ENCODE measurements around the gene FANCB.
A peak's percentile ranks its signal among the peaks of the same experiment; 100 is the strongest.

FANCB gene

GRCh38 chrX:14872851-14873675, at the start of gene FANCB, which contains the start of gene MOSPD2:
Gene FANCB, minus strand, starts transcription at chrX:14873069. Its CDS starts 7,559 bp downstream, at chrX:14865510.
Gene MOSPD2, plus strand, starts transcription at chrX:14873421. Its CDS starts 108 bp downstream, at chrX:14873529.
- Mint-ChIP-seq H3K4me1 (ENCODE audit: low read depth) (peaks cover 13% of the 10 kb centered on the region), H3K36me3 (ENCODE audit: low read depth) (peaks cover 6% of the 10 kb centered on the region), H3K27me3 (no peaks in the 10 kb centered on the region), H3K27ac (peak within 1 kb of the TSS; percentile 86), H3K4me3 (peak within 1 kb of the TSS; percentile 83), H3K9me3 (no peaks in the 10 kb centered on the region)
- intact Hi-C loops (cut with micrococcal nuclease), result no loop called here

- H3K4me3 Mint-ChIP-seq, result no peak overlapping the region
- H3K4me1 Mint-ChIP-seq (ENCODE audit: low read depth), result no peaks in the 10 kb centered on the region
- H3K27me3 Mint-ChIP-seq, result no peaks in the 10 kb centered on the region
- peaks cover 36% of the 10 kb centered on the region for H3K36me3 Mint-ChIP-seq (ENCODE audit: low read depth)
- no peaks in the 10 kb centered on the region for H3K9me3 Mint-ChIP-seq
- intact Hi-C loops (cut with micrococcal nuclease), result no loop called here
- H3K27ac Mint-ChIP-seq, result no peak overlapping the region
Observed at GRCh38 chrX:14922437-14922836, 49.6 kb upstream of the FANCB start.

GRCh38 chrX:14920196-14920595, 47.3 kb upstream of the FANCB start:
- Mint-ChIP-seq H3K27ac (no peak overlapping the region), H3K36me3 (ENCODE audit: low read depth) (peaks cover 54% of the 10 kb centered on the region), H3K27me3 (no peaks in the 10 kb centered on the region)

GRCh38 chrX:14919407-14919806, 46.5 kb upstream of the FANCB start:
- H3K27me3 Mint-ChIP-seq, result no peaks in the 10 kb centered on the region
- H3K36me3 Mint-ChIP-seq (ENCODE audit: low read depth), result peaks cover 54% of the 10 kb centered on the region
- no peaks in the 10 kb centered on the region for H3K9me3 Mint-ChIP-seq
- H3K27ac Mint-ChIP-seq, result no peak overlapping the region
- no peak overlapping the region for H3K4me3 Mint-ChIP-seq
- H3K4me1 Mint-ChIP-seq (ENCODE audit: low read depth), result no peaks in the 10 kb centered on the region
- intact Hi-C loops (cut with micrococcal nuclease), result no loop called here

More at GRCh38 chrX:14920196-14920595, 47.3 kb upstream of the FANCB start:
- intact Hi-C loops (cut with micrococcal nuclease), result no loop called here
- no peaks in the 10 kb centered on the region for H3K9me3 Mint-ChIP-seq
- H3K4me1 Mint-ChIP-seq (ENCODE audit: low read depth), result no peaks in the 10 kb centered on the region
- H3K4me3 Mint-ChIP-seq, result no peak overlapping the region

GRCh38 chrX:14916017-14916674, 43.3 kb upstream of the FANCB start:
- H3K4me3 Mint-ChIP-seq, result no peak overlapping the region
- H3K36me3 Mint-ChIP-seq (ENCODE audit: low read depth), result peaks cover 60% of the 10 kb centered on the region
- H3K27me3 Mint-ChIP-seq, result no peaks in the 10 kb centered on the region
- no peaks in the 10 kb centered on the region for H3K9me3 Mint-ChIP-seq
- no peak overlapping the region for H3K27ac Mint-ChIP-seq
- no peaks in the 10 kb centered on the region for H3K4me1 Mint-ChIP-seq (ENCODE audit: low read depth)
- intact Hi-C loops (cut with micrococcal nuclease), result no loop called here

GRCh38 chrX:14915596-14915995, 42.7 kb upstream of the FANCB start:
- Mint-ChIP-seq H3K27ac (no peak overlapping the region), H3K4me3 (no peak overlapping the region), H3K9me3 (no peaks in the 10 kb centered on the region), H3K36me3 (ENCODE audit: low read depth) (peaks cover 60% of the 10 kb centered on the region), H3K27me3 (no peaks in the 10 kb centered on the region), H3K4me1 (ENCODE audit: low read depth) (no peaks in the 10 kb centered on the region)
- intact Hi-C loops (cut with micrococcal nuclease), result no loop called here

GRCh38 chrX:14913241-14913640, 40.4 kb upstream of the FANCB start:
- intact Hi-C loops (cut with micrococcal nuclease), result no loop called here
- Mint-ChIP-seq H3K9me3 (no peaks in the 10 kb centered on the region), H3K4me3 (no peak overlapping the region), H3K4me1 (ENCODE audit: low read depth) (no peaks in the 10 kb centered on the region), H3K27me3 (no peaks in the 10 kb centered on the region), H3K36me3 (ENCODE audit: low read depth) (peaks cover 64% of the 10 kb centered on the region), H3K27ac (no peak overlapping the region)

GRCh38 chrX:14903891-14904290, 31.0 kb upstream of the FANCB start:
- Mint-ChIP-seq H3K27ac (no peak overlapping the region), H3K27me3 (no peaks in the 10 kb centered on the region), H3K4me1 (ENCODE audit: low read depth) (no peaks in the 10 kb centered on the region), H3K9me3 (no peaks in the 10 kb centered on the region), H3K4me3 (no peak overlapping the region), H3K36me3 (ENCODE audit: low read depth) (peaks cover 35% of the 10 kb centered on the region)
- intact Hi-C loops (cut with micrococcal nuclease), result no loop called here

- intact Hi-C loops (cut with micrococcal nuclease), result no loop called here
- Mint-ChIP-seq H3K36me3 (ENCODE audit: low read depth) (peaks cover 27% of the 10 kb centered on the region), H3K27me3 (no peaks in the 10 kb centered on the region), H3K4me1 (ENCODE audit: low read depth) (no peaks in the 10 kb centered on the region), H3K27ac (no peak overlapping the region), H3K4me3 (no peak overlapping the region), H3K9me3 (no peaks in the 10 kb centered on the region)
Observed at GRCh38 chrX:14902537-14902936, 29.7 kb upstream of the FANCB start.

GRCh38 chrX:14899607-14900006, 26.7 kb upstream of the FANCB start:
- H3K27me3 Mint-ChIP-seq, result no peaks in the 10 kb centered on the region

GRCh38 chrX:14897042-14897441, 24.2 kb upstream of the FANCB start:
- Mint-ChIP-seq H3K9me3 (no peaks in the 10 kb centered on the region), H3K27me3 (no peaks in the 10 kb centered on the region), H3K4me3 (no peak overlapping the region), H3K27ac (no peak overlapping the region), H3K4me1 (ENCODE audit: low read depth) (peaks cover 7% of the 10 kb centered on the region), H3K36me3 (ENCODE audit: low read depth) (peaks cover 27% of the 10 kb centered on the region)
- intact Hi-C loops (cut with micrococcal nuclease), result no loop called here

More at GRCh38 chrX:14899607-14900006, 26.7 kb upstream of the FANCB start:
- Mint-ChIP-seq H3K27ac (no peak overlapping the region), H3K4me3 (no peak overlapping the region), H3K9me3 (no peaks in the 10 kb centered on the region), H3K36me3 (ENCODE audit: low read depth) (peaks cover 39% of the 10 kb centered on the region), H3K4me1 (ENCODE audit: low read depth) (peaks cover 7% of the 10 kb centered on the region)
- intact Hi-C loops (cut with micrococcal nuclease), result no loop called here

- no peaks in the 10 kb centered on the region for H3K27me3 Mint-ChIP-seq
- intact Hi-C loops (cut with micrococcal nuclease), result no loop called here
Observed at GRCh38 chrX:14896273-14896672, 23.4 kb upstream of the FANCB start.

GRCh38 chrX:14886252-14886651, 13.4 kb upstream of the FANCB start:
- Mint-ChIP-seq H3K27ac (peak overlapping the region; percentile 66), H3K36me3 (ENCODE audit: low read depth) (peaks cover 8% of the 10 kb centered on the region), H3K9me3 (no peaks in the 10 kb centered on the region), H3K27me3 (no peaks in the 10 kb centered on the region), H3K4me3 (no peak overlapping the region), H3K4me1 (ENCODE audit: low read depth) (peaks cover 21% of the 10 kb centered on the region)
- intact Hi-C loops (cut with micrococcal nuclease), result no loop called here

More at GRCh38 chrX:14896273-14896672, 23.4 kb upstream of the FANCB start:
- Mint-ChIP-seq H3K36me3 (ENCODE audit: low read depth) (peaks cover 29% of the 10 kb centered on the region), H3K4me1 (ENCODE audit: low read depth) (peaks cover 7% of the 10 kb centered on the region), H3K4me3 (no peak overlapping the region), H3K27ac (no peak overlapping the region), H3K9me3 (no peaks in the 10 kb centered on the region)

GRCh38 chrX:14884714-14885113, 11.8 kb upstream of the FANCB start:
- peaks cover 8% of the 10 kb centered on the region for H3K36me3 Mint-ChIP-seq (ENCODE audit: low read depth)

More at GRCh38 chrX:14884714-14885113, 11.8 kb upstream of the FANCB start:
- Mint-ChIP-seq H3K27me3 (no peaks in the 10 kb centered on the region), H3K9me3 (no peaks in the 10 kb centered on the region), H3K27ac (no peak overlapping the region), H3K4me3 (no peak overlapping the region), H3K4me1 (ENCODE audit: low read depth) (peaks cover 21% of the 10 kb centered on the region)
- intact Hi-C loops (cut with micrococcal nuclease), result no loop called here

Data from dendritic cell treated with granulocyte-macrophage colony-stimulating factor and Interleukin-4, amounts not matched to agents 40 ng/mL and 50 ng/mL, for 4 days (primary cell).